ENCODE results near the gene DESI2.

Gene DESI2

DNA sequence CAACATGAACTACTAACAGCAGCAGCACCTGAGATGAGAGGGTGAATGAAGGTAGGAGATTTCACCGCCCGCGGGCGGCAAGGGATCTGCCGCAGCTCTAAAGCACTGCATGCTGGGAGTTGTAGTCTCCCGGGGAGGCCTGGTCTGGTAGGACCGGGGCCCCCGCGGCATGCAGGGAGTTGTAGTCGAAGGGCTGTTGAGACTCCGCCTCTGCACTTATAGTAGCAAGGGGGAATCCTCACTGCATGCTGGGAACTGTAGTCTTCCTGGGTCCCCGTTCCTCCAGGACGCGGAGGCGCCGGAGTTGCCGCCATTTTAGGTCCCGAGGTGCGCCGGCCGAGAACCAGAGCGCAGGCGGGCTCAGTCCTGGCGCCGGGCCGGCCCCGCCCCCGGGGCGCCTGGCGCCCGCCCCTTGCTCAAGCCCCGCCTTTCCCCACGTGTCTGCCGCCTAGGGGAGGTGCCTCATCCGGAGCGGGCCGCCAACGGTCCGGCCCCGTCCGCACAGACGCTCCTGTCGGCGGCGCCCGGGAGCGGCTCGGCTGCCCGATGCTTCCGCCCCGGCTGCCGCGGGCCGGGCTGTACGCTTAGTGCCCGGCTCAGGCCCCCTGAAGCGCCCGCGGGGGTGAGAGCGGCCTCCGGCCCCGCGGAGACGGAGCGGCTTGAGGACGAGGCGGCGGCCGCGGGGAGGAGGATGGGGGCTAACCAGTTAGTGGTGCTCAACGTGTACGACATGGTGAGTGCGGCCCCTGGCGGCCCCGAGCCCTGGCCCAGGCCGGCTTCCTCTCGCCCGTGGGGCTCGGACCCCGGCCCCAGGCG is at the start of gene DESI2:
Gene DESI2, plus strand, starts transcription at position 504 of the 816 bp plus-strand sequence. Its CDS starts 188 bp downstream, at position 692.
- ChIA-PET CTCF (interaction anchor here (0.7 to 0.9 kb wide), 3 partner anchors 49 to 144 kb away, joined by 3 read pairs; no protein-coding TSS in a partner anchor), POLR2A (interaction anchor here (0.8 to 2.4 kb wide), 12 partner anchors 10 to 211 kb away, joined by 3 to 14 read pairs (median 6); partner anchors contain the start of genes CATSPERE and HNRNPU)
- peak; percentile 99 for DNase-seq (ENCODE audit: extremely low spot score)
- no peak for TF ChIP-seq CTBP1 (IDR thresholded peaks at IDR 0.05; ENCODE audit: borderline replicate concordance)
- no peak for TF ChIP-seq BHLHE40 (IDR thresholded peaks at IDR 0.05; ENCODE audit: borderline replicate concordance)
- TF ChIP-seq FOXK2 (IDR thresholded peaks at IDR 0.05), result no peak
- TF ChIP-seq SP1 (IDR thresholded peaks at IDR 0.05), result no peak
- TF ChIP-seq PKNOX1 (IDR thresholded peaks at IDR 0.05), result no peak
- TF ChIP-seq FOXA1 (IDR thresholded peaks at IDR 0.05), result no peak
- TF ChIP-seq TARDBP (IDR thresholded peaks at IDR 0.05), result no peak
- peak; percentile 46; the same call in 1 of the 2 replicates for TF ChIP-seq ELF4 (IDR thresholded peaks at IDR 0.05)
- 0 out of 2 replicates have a peak, but pooled peaks have one; percentile 41 for TF ChIP-seq ARNT (IDR thresholded peaks at IDR 0.05)
- no peak; the same call in 1 of the 2 replicates for TF ChIP-seq SUZ12 (IDR thresholded peaks at IDR 0.05)
- TF ChIP-seq NFRKB (IDR thresholded peaks at IDR 0.05), result no peak
- TF ChIP-seq HDGF (IDR thresholded peaks at IDR 0.05; ENCODE audit: borderline replicate concordance), result peak; percentile 98; the same call in 1 of the 2 replicates
- peak; percentile 54; the same call in 1 of the 2 replicates for TF ChIP-seq FOXM1 (IDR thresholded peaks at IDR 0.05; ENCODE audit: borderline replicate concordance)
- TF ChIP-seq L3MBTL2 (conservative IDR thresholded peaks at IDR 0.05), result no peak
- TF ChIP-seq ZNF384 (IDR thresholded peaks at IDR 0.05), result no peak
- TF ChIP-seq LEF1 (IDR thresholded peaks at IDR 0.05; ENCODE audit: borderline replicate concordance), result peak; percentile 70; the same call in 1 of the 2 replicates

DNA sequence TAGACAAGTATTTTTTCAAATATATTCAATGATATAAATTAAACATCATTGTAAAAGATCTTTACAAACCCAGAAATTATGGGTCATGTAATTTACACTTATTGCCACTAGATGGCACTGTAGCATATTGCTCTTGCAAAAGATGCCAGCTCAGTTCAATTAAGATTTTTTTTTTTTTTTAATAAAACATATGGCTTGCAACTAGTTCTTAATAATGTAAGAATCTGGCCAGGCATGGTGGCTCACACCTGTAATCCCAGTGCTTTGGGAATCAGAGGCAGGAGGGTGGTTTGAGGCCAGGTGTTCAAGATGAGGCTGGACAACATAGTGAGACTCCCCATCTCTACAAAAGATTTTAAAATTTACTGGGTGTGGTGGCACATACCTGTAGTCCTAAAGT is 49.4 kb upstream of the DESI2 start:
- DNase-seq (ENCODE audit: extremely low spot score), result peak; percentile 38
- ChIA-PET CTCF (interaction anchor here (0.6 to 2.8 kb wide), 17 partner anchors 9 to 439 kb away, joined by 3 to 32 read pairs (median 3); no protein-coding TSS in a partner anchor), POLR2A (interaction anchor here (1.3 to 3.0 kb wide), 2 partner anchors 49 to 231 kb away, joined by 5 to 14 read pairs; partner anchors contain the start of genes COX20 and DESI2)
- peak; percentile 96 for TF ChIP-seq ZNF384 (IDR thresholded peaks at IDR 0.05)
- TF ChIP-seq BHLHE40 (IDR thresholded peaks at IDR 0.05; ENCODE audit: borderline replicate concordance), result no peak
- TF ChIP-seq FOXK2 (IDR thresholded peaks at IDR 0.05), result no peak
- no peak for TF ChIP-seq PKNOX1 (IDR thresholded peaks at IDR 0.05)
- TF ChIP-seq FOXM1 (IDR thresholded peaks at IDR 0.05; ENCODE audit: borderline replicate concordance), result no peak

DNA sequence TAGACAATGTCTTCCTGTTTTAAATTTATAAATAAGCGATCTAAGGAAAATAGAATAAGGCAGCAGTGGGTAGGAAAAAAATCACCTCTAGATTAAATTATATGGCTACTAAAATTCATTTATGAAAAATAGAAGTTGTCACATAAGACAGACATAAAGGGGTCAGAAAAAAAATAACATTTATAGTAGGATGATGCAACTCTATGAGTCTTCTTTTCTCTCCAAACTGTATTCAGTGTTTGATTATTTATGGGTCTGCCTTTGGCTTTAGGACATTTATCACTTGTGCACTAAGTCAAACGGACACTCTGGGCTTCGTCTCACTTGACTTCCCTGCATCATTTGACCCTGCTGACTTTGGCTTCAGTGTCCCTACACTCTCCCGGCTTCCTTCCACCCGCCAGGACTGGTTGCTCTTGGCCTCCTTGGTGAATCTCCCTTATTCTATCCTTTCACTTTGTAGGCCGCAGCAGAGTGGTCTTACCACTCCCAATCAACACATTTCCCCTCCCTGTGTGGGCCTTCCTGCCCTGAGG is 47.0 kb upstream of the DESI2 start:
- ChIA-PET POLR2A (interaction anchor here (3.0 kb wide), 1 partner anchor 47 kb away, joined by 14 read pairs; the partner anchor contains the start of gene DESI2), CTCF (interaction anchor here (2.1 to 2.8 kb wide), 3 partner anchors 191 to 436 kb away, joined by 10 to 32 read pairs (median 11); no protein-coding TSS in a partner anchor)
- no peak for TF ChIP-seq HDGF (IDR thresholded peaks at IDR 0.05; ENCODE audit: borderline replicate concordance)
- TF ChIP-seq ELF4 (IDR thresholded peaks at IDR 0.05), result no peak
- TF ChIP-seq CTBP1 (IDR thresholded peaks at IDR 0.05; ENCODE audit: borderline replicate concordance), result no peak
- no peak for TF ChIP-seq NFRKB (IDR thresholded peaks at IDR 0.05)
- no peak for TF ChIP-seq SUZ12 (IDR thresholded peaks at IDR 0.05)
- no peak for TF ChIP-seq ARNT (IDR thresholded peaks at IDR 0.05)
- no peak for TF ChIP-seq FOXK2 (IDR thresholded peaks at IDR 0.05)
- TF ChIP-seq ZNF384 (IDR thresholded peaks at IDR 0.05), result no peak
- TF ChIP-seq BHLHE40 (IDR thresholded peaks at IDR 0.05; ENCODE audit: borderline replicate concordance), result no peak
- no peak for TF ChIP-seq PKNOX1 (IDR thresholded peaks at IDR 0.05)
- TF ChIP-seq FOXA1 (IDR thresholded peaks at IDR 0.05), result no peak
- DNase-seq (ENCODE audit: extremely low spot score), result no peak

DNA sequence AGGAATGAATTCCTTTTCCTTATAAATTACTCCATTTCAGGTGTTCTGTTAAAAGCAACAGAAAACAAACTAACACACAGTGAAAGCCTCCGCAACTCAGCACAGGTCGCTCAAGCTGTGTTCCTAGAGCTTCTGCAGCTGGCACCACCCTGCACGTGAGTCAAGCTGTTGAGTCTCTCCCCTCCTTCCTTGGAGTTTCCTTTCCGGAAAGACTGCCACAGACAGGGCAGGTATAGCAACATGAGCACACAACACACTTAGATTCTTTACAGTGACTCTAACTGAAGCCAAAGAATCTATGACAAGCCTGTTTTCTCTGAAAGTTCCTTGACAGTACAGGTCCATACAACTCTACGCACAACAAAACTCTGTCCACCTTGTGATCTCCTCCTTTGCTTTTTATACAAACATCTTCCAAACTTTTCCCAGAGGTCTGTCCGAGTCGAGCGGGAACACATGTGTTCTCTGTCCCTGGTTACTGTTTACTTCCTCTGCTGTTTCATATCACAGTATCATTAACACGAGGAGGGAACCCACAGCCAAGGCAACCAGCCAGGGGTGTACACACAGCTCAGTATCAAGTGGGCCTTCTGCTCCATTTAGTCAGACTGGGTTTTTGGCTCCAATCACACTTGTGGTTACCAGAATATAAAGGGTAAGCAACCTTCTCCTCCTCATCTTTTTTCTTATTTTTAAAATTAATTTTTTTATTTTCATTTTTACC is 38.7 kb upstream of the DESI2 start:
- ChIA-PET CTCF (interaction anchor here (1.2 kb wide), 1 partner anchor 10 kb away, joined by 4 read pairs; no protein-coding TSS in a partner anchor), POLR2A (no interaction called here)
- DNase-seq (ENCODE audit: extremely low spot score), result no peak
- no peak for TF ChIP-seq SP1 (IDR thresholded peaks at IDR 0.05)

- ChIA-PET POLR2A (no interaction called here), CTCF (interaction anchor here (1.2 kb wide), 1 partner anchor 11 kb away, joined by 4 read pairs; no protein-coding TSS in a partner anchor)
- no peak for DNase-seq (ENCODE audit: extremely low spot score)
- TF ChIP-seq BHLHE40 (IDR thresholded peaks at IDR 0.05; ENCODE audit: borderline replicate concordance) (no peak), HDGF (IDR thresholded peaks at IDR 0.05; ENCODE audit: borderline replicate concordance) (no peak), L3MBTL2 (conservative IDR thresholded peaks at IDR 0.05) (no peak), SUZ12 (IDR thresholded peaks at IDR 0.05) (no peak), FOXM1 (IDR thresholded peaks at IDR 0.05; ENCODE audit: borderline replicate concordance) (no peak), TARDBP (IDR thresholded peaks at IDR 0.05) (no peak), CTBP1 (IDR thresholded peaks at IDR 0.05; ENCODE audit: borderline replicate concordance) (no peak), NFRKB (IDR thresholded peaks at IDR 0.05) (no peak), ELF4 (IDR thresholded peaks at IDR 0.05) (no peak), FOXK2 (IDR thresholded peaks at IDR 0.05) (no peak)
Observed at GRCh38 chr1:244614879-244615278, 38.0 kb upstream of the DESI2 start.

All from HEK293T (cell line).